AG10803 (cell line): Measurements from ENCODE around the gene SSBP1.

ENCODE experiments used
- DNase-seq: peaks from one replicate; pipeline ENCODE4 v3.0.0; 2010; ENCODE audit warnings: low read depth
- H3K4me3 ChIP-seq: 2 replicates; pipeline ENCODE4 v1.5.1; 2011; ENCODE audit warnings: mild to moderate bottlenecking, low read length, control low read depth
- TF ChIP-seq, protein P1 (sequence below): conservative IDR thresholded peaks from 2 replicates; pipeline ENCODE4 v1.5.1; 2011; ENCODE audit warnings: mild to moderate bottlenecking, low read length, control low read depth, inconsistent platforms

SSBP1 gene

GRCh38 chr7:141715794-141716689 lies 22.1 kb upstream of the SSBP1 start:
- TF ChIP-seq, protein P1, sequence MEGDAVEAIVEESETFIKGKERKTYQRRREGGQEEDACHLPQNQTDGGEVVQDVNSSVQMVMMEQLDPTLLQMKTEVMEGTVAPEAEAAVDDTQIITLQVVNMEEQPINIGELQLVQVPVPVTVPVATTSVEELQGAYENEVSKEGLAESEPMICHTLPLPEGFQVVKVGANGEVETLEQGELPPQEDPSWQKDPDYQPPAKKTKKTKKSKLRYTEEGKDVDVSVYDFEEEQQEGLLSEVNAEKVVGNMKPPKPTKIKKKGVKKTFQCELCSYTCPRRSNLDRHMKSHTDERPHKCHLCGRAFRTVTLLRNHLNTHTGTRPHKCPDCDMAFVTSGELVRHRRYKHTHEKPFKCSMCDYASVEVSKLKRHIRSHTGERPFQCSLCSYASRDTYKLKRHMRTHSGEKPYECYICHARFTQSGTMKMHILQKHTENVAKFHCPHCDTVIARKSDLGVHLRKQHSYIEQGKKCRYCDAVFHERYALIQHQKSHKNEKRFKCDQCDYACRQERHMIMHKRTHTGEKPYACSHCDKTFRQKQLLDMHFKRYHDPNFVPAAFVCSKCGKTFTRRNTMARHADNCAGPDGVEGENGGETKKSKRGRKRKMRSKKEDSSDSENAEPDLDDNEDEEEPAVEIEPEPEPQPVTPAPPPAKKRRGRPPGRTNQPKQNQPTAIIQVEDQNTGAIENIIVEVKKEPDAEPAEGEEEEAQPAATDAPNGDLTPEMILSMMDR: no peak
- H3K4me3 ChIP-seq: no peak overlapping the region
- DNase-seq: no peak

DNA sequence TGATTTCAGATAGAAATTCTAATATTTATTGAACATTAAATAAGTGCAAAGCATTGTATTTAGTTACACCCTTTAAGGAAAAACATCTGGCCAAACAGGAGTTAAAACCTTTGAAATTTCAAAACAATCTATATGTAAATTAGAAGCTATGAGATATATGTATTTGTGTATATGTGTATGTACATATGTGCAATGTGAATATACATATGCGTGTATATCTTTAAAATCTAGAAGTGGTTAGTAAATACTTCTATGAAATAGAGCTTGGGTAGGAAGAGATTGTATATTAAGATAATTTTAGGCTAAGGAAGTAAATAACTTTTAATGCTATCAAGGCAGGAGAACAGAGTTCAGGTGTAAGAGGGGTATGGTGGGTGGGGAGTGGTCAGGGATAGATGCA lies 20.7 kb upstream of the SSBP1 start:
- TF ChIP-seq, protein P1: no peak
- no peak for DNase-seq
- H3K4me3 ChIP-seq: no peak overlapping the region

- no peak overlapping the region for H3K4me3 ChIP-seq
- no peak for DNase-seq
Measured at GRCh38 chr7:141722529-141722928, 15.6 kb upstream of the SSBP1 start.

DNA sequence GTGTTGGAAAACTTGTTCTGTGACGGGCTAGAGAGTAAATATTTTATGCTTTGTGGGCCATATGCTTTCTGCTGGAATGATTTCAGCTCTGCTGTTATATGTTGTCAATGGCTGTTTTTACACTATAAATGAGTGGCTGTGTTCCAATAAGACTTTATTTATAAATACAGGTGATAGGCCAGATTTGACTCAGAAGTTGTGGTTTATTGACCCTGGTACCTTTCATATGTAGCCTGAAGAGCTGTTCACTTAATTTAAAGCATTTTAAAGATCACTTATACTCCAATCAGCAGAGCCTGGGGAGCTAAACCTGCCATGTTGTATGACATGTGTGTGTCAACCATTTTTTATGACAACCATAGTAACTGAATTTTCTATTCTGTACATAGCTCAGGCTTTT lies 9.1 kb upstream of the SSBP1 start:
- TF ChIP-seq, protein P1: no peak
- H3K4me3 ChIP-seq: no peak overlapping the region
- no peak for DNase-seq

More at GRCh38 chr7:141722529-141722928, 15.6 kb upstream of the SSBP1 start:
- TF ChIP-seq, protein P1: no peak

GRCh38 chr7:141731476-141732149 lies 6.5 kb upstream of the SSBP1 start:
- no peak overlapping the region for H3K4me3 ChIP-seq
- TF ChIP-seq, protein P1: no peak
- no peak for DNase-seq

- peak overlapping the region; percentile 95 for H3K4me3 ChIP-seq
- TF ChIP-seq, protein P1: no peak
- peak; percentile 12 for DNase-seq
Measured at GRCh38 chr7:141737118-141737835, 881 bp upstream of the SSBP1 start.
